ENCODE measurements around the gene WT1.

- no peak for TF ChIP-seq CTCF (IDR thresholded peaks at IDR 0.05; ENCODE audit: borderline replicate concordance, extremely low read depth, low read length, poor library complexity, severe bottlenecking)
- TF ChIP-seq EZH2 (IDR thresholded peaks at IDR 0.05; ENCODE audit: borderline replicate concordance, low read depth, low read length, severe bottlenecking), result no peak
Observed at GRCh38 chr11:32396991-32397390, 38.3 kb downstream of the WT1 start.

All from DND-41 (cell line).